HCEC 1CT (cell line): ENCODE data around the gene TGFBRAP1.
"Not testable (repeated sequence)": the region's sequence is repeated elsewhere in the genome, so short reads cannot be mapped to it uniquely, and the experiment has no call there.

ENCODE experiments used
- DNase-seq: peaks from one replicate; pipeline ENCODE4 v3.0.0-alpha.2; 2017

Gene TGFBRAP1

DNA sequence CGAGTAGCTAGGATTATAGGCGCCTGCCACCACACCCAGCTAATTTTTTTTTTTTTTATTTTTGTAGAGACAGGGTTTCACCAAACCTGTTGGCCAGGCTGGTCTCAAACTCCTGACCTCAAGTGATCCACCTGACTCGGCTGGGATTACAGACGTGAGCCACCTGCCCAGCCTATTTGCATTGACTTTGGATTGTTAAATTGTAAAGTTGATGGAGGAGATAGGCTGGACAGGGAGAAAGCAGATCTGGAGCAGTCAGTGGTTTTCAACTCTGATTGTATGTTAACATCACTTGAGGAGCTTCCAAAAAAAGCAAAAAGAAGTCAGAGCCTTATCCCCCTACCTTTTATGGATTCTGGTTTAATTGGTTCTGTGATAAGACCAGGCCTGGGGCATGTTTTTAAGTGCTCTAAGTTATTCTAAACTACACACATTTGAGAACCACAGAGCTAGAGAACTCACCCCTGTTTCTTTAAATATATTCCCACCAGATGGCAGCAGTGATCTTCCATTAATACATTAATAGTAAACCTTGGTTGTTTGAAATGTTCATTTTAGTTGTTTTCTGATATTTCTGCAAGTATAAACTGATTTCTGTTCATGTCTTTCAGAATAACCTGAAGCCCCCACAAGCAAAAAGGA lies 15.3 kb upstream of the TGFBRAP1 start:
- DNase-seq: peak; percentile 29

- DNase-seq: no peak
Observed at GRCh38 chr2:105339414-105339813, 9.9 kb upstream of the TGFBRAP1 start.

GRCh38 chr2:105338020-105338385 lies 8.5 kb upstream of the TGFBRAP1 start:
- DNase-seq: no peak

DNA sequence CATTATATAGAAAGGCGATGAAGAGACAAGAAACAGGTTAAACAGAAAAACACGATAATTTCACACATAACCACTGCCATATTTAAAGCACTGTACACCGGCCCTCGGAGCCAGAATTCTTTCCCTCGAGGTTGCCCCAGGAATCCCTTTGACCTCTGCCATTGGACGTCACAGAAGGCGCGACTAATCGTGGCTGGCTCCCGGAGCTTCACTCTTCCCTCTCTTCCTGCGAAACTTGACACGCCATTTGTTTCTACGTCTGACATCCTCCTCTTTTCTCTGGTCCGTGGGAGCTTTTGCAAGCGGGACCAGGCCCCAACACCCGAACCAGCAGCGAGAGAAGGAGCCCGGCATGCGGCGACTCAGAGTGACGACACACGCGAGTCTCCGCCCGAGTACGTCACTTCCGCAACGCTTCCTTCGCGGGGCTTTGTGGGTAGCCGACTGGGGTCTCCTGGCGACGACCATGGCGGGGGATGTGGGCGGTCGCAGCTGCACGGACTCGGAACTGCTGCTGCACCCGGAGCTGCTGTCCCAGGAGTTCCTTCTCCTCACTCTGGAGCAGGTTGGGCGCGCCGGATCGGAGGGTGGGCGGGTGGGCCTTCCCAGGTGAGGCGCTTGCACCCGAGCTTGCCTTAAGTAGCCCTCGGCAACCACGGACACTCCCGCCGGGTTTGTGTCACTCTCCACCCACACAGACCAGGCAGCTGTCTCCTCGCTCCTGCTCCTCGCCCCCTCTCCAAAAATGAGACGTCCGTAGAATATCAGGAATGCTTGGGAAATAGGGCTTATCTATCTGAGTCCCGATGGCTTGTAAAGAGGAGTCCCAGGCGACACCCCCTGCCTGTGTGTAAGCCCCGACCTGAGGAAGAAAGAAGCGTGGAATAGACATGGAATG lies 7.8 kb upstream of the TGFBRAP1 start, which contains the start of gene C2orf49:
Gene C2orf49 (plus strand): TSS at position 419 of the 898 bp plus-strand sequence. CDS start 48 bp downstream, at position 467.
- DNase-seq: peak; percentile 80

GRCh38 chr2:105336786-105337121 lies 7.2 kb upstream of the TGFBRAP1 start:
- DNase-seq: no peak

DNA sequence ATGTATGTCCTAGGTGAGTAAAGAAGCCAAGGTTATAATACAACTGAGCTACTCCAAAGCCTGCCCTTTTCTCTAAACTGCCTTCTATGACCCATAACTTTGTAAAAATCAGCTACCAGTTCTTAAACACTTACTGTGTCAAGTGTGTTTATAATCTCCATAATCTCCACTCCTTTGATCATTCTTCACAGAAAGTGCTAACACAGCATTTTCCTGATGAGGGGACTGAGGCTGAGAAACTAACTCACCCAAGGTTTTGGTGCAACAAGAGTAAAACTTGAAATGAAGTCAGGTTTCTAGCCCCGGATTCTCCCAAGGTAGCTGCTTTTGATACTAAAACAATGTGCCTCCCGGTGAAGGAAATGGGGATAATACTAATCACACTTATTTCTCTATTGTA lies 5.9 kb upstream of the TGFBRAP1 start:
- DNase-seq: no peak

- no peak for DNase-seq
Observed at GRCh38 chr2:105334211-105334610, 4.7 kb upstream of the TGFBRAP1 start.

DNA sequence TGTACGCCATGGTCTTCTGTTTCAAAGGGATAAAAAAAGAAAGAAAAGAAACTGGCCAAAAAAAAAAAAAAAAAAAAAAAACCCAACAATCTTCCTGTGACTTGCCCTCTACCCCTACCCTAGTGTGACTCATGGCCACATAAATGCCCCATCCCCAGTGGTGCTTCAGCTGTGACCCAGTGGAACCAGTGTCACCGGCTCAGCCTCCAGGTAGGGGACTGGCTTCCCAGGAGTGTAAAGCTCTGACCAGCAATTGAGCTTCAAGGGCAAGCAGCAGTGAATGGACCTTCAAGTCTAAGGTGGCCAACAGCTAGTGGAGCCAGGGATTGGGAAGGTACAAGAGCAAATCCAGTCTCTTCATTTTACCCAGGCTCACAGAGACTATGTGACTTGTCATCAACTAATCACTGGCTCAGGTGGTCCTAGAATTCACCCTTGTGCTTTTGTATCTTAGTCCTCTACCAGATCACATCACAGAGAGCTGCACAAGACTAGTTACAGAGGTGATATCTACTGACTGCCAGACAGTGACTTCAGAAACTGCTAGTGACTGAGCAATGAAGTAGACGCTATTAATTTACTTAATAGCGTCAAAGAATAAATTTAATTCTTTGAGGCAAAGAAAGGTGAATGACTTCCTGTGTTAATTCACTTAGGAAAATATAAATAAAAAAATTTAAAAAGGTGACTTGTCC lies 1.3 kb upstream of the TGFBRAP1 start:
- DNase-seq: no peak

DNA sequence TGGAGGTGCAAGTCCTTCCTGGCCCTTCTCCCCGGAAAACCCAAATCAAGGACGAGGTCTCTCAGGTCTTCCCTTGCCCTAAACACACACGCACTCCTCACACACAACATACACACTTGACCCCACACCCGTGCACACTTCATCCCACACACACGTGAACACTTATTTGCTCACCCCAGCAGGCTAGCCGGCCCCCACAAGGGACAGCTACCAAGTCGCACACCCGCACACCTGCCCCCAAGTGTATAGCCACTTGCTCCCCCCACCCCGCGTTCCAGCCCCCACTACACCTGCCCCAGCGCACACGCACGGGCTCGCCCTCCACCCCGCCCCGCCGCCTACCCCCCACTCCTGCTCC lies 359 bp downstream of the TGFBRAP1 start:
- DNase-seq: no peak

- peak; percentile 26 for DNase-seq
Observed at GRCh38 chr2:105328281-105329196, 996 bp downstream of the TGFBRAP1 start.

DNA sequence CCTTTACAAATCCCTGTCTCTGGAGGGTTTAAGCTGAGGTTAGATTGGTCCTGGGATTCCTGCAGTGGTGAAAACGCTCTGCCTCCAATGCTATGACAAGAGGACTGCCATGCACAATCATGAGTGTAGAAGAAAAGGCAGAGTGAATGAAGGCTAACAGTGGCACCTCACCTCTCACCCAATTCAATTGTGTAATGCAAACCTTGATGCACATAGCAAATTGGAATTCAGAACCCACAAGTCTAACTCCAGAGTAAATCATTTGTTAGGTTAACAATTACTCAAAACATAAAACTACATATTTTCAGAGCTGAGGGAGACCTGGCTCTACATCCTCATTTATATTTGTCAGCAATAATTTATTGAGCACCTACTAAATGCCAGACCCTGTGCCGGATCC lies 1.8 kb downstream of the TGFBRAP1 start:
- peak; percentile 24 for DNase-seq

- DNase-seq: not testable (repeated sequence)
Observed at GRCh38 chr2:105327271-105327670, 2.3 kb downstream of the TGFBRAP1 start.

DNA sequence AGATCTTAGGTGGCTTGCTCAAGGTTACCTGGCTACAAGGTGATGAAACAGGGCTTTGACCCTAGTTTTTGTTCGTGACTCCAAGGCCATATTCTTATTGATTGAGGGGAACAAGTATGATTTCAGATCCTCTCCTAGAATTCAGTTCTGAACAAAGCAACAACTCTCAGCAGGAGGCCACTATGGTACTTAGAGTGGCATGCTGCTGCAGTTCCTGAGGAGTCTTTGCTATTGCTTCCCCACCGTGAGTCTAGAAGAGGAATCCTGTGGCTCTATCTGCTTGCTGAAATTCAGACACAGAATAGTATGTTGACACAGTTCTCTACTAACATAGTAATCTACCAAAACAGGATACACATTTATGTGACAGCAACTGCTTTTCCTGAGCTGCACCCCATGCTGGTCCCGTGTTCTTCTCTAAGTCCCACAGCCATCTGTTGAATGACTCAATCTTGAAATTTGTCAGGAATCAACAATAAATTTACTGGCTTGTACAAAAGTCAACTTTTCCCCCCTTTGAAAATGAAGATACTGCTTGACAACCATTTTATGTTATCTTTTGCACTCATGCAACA lies 4.1 kb downstream of the TGFBRAP1 start:
- peak; percentile 77 for DNase-seq

GRCh38 chr2:105324732-105325131 lies 4.8 kb downstream of the TGFBRAP1 start:
- DNase-seq: peak; percentile 66

DNA sequence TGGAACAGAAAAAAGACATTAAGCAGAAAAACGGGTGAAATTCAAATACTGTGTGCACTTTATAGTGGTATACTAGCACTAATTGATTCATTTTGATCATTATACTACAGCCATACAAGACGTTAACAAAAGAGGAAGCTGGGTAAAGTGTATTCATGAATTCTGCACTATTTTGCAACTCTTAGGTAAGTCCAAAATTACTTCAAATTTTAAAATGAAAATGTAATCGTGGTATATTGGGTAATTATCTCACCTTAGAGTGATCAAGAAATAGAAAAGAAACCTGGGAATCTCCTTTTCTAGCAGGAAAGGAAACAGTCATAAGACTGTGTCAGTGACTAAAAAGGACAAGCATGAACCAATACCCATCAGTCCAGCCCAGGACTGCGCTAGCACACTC lies 5.4 kb downstream of the TGFBRAP1 start:
- DNase-seq: no peak

DNA sequence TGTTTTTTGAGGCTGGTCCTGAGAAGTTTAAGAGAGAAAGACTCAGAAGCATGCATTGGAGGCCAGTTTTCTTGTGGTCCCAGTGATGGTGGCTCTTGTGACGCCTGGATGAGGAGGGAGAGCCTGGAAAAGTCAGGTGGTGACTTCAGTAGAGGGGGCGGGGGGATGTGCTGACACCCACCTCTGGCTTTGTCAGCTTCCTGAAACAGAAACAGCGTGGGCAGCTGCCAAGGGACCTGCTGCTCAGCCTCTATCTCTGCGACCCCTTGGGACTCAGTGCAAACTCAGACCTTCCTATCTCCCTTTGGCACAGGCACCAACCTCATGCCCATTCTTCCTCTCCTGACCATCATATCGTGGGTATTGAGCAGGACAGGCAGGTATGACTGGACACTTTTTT lies 6.4 kb downstream of the TGFBRAP1 start:
- DNase-seq: no peak

DNA sequence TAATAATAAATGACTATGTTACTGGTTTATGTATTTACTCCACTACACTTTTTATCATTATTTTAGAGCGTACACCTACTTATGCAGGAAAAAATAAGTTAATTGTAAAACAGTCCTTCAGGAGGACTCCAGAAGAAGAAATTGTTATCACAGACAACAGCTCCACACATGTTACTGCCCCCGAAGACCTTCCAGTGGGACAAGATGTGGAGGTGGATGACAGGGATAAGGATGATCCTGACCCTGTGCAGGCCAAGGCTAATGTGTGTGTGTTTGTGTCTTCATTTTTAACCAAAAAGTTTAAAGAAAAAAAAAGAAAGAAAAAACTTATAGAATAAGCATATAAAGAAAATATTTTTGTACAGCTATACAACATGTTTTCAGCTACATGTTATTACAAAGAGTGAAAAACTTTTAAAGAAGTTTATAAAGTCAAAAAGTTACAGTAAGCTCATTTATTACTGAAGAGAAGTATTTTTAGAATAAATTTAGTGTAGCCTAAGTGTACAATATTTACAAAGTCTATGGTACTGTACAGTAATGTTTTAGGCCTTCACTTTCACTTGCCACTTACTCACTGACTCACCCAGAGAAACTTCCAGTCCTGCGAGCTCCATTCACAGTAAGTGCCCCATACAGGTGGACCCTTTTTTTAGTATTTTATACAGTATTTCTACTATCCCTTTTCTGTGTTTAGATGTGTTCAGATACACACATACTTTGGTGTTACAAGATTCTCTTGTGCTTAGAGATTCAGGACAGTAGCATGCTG lies 7.5 kb downstream of the TGFBRAP1 start:
- peak; percentile 12 for DNase-seq

GRCh38 chr2:105320651-105321215 lies 8.8 kb downstream of the TGFBRAP1 start:
- DNase-seq: no peak

GRCh38 chr2:105317937-105318336 lies 11.6 kb downstream of the TGFBRAP1 start:
- no peak for DNase-seq

GRCh38 chr2:105315314-105315713 lies 14.2 kb downstream of the TGFBRAP1 start:
- DNase-seq: no peak

GRCh38 chr2:105313877-105314276 lies 15.7 kb downstream of the TGFBRAP1 start:
- DNase-seq: no peak
